NOMO-1 treated with DMSO at 0.1 percent for 48 hours (cell line): Measurements from ENCODE around the gene TMEM185A.
"Not testable (repeated sequence)": the region's sequence is repeated elsewhere in the genome, so short reads cannot be mapped to it uniquely, and the experiment has no call there.

Source experiments
- DNase-seq: peaks from one replicate; lab custom pipeline; 2025; ENCODE audit not compliant: unreplicated experiment; lab: John Stamatoyannopoulos, UW

The TMEM185A gene

GRCh38 chrX:149631234-149632165 lies at the start of gene TMEM185A:
TSS of gene TMEM185A (minus strand) at chrX:149631792. CDS start at chrX:149631580, 212 bp downstream.
- DNase-seq = peak; percentile 27

GRCh38 chrX:149681182-149681581 lies 49.6 kb upstream of the TMEM185A start:
- DNase-seq = no peak

GRCh38 chrX:149679164-149679678 lies 47.6 kb upstream of the TMEM185A start:
- DNase-seq = not testable (repeated sequence)

GRCh38 chrX:149675554-149675953 lies 44.0 kb upstream of the TMEM185A start:
- DNase-seq = not testable (repeated sequence)

GRCh38 chrX:149675088-149675487 lies 43.5 kb upstream of the TMEM185A start:
- DNase-seq = not testable (repeated sequence)

- DNase-seq = not testable (repeated sequence)
Measured at GRCh38 chrX:149660613-149661012, 29.0 kb upstream of the TMEM185A start.

GRCh38 chrX:149656260-149656884 lies 24.8 kb upstream of the TMEM185A start:
- DNase-seq = not testable (repeated sequence)

GRCh38 chrX:149652232-149652981 lies 20.8 kb upstream of the TMEM185A start:
- DNase-seq = no peak

- DNase-seq = no peak
Measured at GRCh38 chrX:149650162-149650561, 18.6 kb upstream of the TMEM185A start.

GRCh38 chrX:149648932-149649331 lies 17.3 kb upstream of the TMEM185A start:
- DNase-seq = no peak

- DNase-seq = no peak
Measured at GRCh38 chrX:149647505-149647904, 15.9 kb upstream of the TMEM185A start.

GRCh38 chrX:149643496-149643895 lies 11.9 kb upstream of the TMEM185A start:
- no peak for DNase-seq

GRCh38 chrX:149641835-149642234 lies 10.2 kb upstream of the TMEM185A start:
- no peak for DNase-seq

- DNase-seq = no peak
Measured at GRCh38 chrX:149641432-149641831, 9.8 kb upstream of the TMEM185A start.

GRCh38 chrX:149639568-149639967 lies 8.0 kb upstream of the TMEM185A start:
- no peak for DNase-seq

GRCh38 chrX:149638860-149639259 lies 7.3 kb upstream of the TMEM185A start:
- no peak for DNase-seq

GRCh38 chrX:149633511-149633910 lies 1.9 kb upstream of the TMEM185A start:
- DNase-seq = no peak

GRCh38 chrX:149630681-149631233 lies 835 bp downstream of the TMEM185A start:
- DNase-seq = no peak

GRCh38 chrX:149629730-149630387 lies 1.7 kb downstream of the TMEM185A start:
- no peak for DNase-seq

GRCh38 chrX:149628768-149629167 lies 2.8 kb downstream of the TMEM185A start:
- no peak for DNase-seq
